GM18873 (cell line): ENCODE results near the gene CEP83.

Experiments used
- ATAC-seq: cut with Tn5 transposase; IDR thresholded peaks from one replicate; pipeline ENCODE4 v1.9.1; 2021; ENCODE audit warnings: mild to moderate bottlenecking, moderate library complexity, moderate number of reproducible peaks; ENCODE audit not compliant: unreplicated experiment, low FRiP score

The CEP83 gene

DNA sequence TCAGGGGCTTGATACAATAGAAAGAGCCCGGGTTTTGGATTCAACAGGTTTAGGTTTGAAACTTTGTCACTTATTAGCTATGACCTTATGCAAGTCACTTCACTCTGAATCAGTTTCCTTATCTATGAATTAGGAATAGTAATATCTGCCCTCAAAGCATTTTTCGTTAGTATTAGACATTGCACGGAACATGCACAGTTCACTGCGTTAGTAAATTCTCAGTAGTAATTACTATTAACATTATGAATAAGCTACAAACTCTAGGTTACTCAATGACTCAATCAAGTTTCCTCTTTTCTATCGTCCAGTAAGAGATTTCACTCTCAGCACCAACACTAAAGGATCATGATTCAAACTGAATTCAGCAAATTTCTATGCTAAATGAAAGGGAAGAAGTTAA is 150.3 kb downstream of the CEP83 start:
- ATAC-seq = peak; percentile 76

DNA sequence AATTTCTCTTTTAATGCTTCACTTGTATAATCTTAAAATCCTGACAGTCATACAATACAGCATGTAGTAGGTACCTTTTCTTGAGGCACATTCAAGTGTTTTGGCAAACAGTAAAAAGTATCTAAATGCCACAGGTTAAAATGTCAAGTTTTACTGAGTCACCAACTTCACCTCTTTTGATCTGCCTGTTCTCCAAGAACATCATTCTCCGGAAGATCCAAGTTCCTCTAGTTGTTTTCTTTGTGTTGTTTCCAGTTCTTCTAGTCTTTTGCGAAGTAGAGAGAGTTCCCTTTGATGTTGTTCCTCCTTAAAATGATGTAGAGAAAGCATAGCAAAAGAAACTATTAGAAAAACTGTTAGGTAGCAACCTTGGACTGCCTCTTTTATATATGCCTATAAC is 151.1 kb downstream of the CEP83 start:
- ATAC-seq = no peak

DNA sequence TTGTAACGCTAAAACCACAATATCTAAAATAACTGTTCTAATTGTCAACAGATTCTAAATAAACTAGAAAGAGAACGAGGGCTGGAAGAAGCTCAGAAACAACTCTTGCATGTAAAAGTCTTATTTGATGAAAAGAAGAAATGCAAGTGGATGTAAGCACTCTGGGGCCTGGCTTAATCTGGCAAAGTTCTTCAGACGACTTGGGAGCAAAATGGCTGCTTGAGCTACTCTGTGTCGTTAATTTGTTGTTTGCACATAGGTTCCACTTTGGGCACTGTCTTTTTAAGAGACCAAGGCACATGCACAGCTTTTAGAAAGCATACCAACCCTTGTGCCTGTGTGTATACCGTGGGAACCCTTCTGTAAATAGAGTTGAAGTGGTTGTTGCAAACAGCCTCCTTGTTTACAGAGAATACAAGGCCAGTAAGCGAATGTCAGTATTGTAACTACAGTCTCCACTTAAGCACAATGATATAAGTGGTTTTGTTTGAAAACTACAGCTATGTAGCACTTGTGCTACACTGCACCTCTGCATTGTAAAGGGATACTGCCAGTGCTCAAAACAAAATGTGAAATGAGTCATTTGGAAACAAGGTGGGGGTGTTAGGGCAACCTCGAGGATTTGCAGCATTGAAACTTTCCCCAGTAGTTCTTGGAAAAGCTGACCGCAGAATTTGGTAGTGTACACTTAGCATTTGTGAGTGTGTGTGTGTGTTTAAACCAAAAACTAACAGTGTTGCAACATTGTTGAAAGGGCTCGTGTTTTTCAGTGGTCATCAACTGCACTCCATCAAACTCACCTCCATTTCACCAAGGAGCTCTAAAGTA is 154.3 kb downstream of the CEP83 start:
- ATAC-seq = no peak

DNA sequence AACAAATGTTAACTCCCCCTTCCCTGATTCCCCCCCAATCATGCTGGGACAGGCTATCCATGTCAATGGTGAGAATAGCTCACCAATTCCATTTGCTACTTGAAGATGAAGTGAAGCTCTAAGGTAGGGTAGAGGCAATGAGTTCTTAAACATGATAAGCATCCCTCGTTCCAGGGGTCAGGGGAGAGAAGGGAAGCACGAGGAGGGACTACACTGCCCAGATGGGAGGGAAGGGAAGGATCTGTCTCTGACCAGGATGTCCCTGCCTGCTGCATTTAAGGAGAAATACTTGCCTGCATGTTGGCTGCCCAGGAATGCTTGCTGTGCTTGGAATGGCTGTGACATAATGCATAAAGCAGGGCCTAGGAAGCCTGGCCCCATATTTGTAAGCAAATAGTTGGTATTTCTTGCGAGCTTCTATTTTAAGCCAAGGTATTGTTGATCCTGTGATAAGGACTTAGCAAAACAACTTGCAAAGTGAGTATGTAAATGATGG is 155.1 kb downstream of the CEP83 start:
- no peak for ATAC-seq

DNA sequence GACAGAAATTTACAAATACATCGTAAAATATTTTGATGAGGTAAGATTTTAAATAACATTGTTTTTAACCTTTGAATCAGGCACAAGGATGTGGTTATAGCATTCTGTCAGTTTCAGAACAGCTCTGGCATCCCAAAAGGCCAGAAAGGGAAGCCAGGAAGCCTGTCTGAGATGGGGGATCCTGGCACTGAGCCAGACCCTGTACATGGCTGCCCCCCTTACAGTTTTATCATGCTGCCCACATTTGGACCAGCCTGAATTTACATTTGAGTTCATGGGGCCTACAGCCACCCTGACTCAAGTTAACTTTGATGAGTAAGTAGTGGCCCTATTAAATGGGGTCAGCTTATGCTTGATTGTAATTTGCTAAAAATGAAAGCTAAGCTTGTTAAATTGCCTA is 155.7 kb downstream of the CEP83 start:
- no peak for ATAC-seq

DNA sequence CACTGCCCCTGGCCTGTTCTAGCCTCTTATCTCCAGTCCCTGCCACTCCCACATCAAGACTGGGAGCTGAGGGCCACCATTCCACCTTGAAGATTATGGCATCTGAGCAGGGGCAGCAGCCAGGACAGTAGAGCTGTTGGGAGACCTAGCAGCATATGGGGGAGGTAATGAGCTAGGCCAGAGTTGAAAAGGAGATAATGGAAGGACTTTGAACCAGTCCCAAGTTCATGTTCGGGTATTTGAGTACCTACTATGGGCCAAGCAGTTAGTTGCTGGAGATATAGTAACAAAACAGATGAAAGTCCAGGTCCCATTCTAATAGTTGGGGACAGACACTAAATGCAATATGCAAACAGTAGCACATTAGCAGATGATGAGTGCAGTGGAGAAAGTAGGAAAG is 159.8 kb downstream of the CEP83 start:
- ATAC-seq = no peak

DNA sequence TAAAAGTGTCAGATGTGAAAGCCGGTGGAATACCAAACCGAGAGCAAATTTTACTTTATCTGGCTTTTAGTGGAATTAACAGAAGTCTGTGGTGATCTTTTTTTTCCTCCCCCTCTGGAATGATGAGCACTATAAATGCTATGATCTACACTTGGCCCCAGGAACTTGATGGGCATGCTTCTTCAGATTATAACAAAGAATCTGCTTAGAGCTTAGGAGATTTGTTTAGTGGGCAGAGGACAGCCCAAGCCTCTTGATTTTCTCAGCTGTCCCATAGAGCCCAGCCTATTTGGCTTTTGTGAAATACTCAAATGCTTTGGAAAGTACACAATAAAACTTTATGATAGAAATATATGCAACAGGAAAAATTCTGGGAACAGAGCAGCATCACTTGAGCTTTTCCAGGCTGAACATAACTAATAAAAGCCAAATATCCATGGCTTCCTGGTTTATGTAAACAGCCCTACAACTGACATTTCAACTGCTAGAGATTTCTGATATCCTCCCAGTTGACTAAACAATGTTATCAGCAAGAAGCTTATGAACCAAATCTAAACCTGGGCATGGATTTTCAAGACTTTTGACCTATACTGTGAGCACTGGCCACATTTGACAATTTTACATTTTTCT is 161.7 kb downstream of the CEP83 start:
- no peak for ATAC-seq

DNA sequence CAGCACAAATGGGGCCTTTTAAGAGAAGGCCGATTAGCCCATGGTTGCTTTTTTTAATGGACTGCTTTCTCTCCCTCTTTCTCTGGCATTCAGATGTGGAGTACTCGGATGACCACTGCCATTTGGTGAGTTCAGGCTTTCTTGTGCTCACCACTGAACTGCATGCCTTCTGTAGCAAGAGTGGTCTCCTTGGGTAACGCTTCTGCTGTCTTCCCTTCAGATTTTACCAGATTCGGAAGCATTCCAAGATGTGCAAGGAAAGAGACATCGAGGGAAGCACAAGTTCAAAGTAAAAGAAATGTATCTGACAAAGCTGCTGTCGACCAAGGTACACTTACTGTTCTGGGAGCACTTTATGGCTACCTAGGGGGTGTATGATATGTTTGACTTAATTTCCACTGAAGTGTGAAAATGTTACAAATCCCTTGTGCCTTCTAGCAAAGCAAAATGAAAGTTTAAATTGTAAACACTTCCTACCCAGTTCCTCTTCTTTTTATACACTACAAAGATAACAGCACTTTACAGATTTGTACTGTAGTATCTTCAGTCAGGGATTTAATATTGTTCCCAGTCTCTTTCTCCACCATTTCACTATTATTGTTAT is 162.5 kb downstream of the CEP83 start:
- ATAC-seq = no peak

DNA sequence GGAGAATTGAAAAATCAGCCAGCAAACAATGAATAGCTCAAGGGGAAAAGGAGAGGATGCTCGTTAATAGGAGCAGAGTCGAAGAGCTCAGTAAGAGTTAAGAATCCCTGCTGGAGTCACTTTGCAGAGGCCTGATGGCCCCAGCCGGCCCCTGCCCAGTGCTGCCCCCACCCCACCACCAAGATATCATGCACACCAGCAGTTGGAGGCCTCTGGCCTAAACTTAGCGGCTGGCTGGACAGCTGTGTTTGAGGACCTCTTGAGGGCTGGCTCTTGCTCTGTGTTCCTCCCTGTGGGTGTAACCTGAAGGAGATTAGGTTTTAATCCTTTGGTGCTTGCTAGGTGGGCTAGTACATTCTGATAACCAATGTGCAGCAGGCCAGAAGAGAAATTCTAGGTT is 169.3 kb downstream of the CEP83 start:
- no peak for ATAC-seq

DNA sequence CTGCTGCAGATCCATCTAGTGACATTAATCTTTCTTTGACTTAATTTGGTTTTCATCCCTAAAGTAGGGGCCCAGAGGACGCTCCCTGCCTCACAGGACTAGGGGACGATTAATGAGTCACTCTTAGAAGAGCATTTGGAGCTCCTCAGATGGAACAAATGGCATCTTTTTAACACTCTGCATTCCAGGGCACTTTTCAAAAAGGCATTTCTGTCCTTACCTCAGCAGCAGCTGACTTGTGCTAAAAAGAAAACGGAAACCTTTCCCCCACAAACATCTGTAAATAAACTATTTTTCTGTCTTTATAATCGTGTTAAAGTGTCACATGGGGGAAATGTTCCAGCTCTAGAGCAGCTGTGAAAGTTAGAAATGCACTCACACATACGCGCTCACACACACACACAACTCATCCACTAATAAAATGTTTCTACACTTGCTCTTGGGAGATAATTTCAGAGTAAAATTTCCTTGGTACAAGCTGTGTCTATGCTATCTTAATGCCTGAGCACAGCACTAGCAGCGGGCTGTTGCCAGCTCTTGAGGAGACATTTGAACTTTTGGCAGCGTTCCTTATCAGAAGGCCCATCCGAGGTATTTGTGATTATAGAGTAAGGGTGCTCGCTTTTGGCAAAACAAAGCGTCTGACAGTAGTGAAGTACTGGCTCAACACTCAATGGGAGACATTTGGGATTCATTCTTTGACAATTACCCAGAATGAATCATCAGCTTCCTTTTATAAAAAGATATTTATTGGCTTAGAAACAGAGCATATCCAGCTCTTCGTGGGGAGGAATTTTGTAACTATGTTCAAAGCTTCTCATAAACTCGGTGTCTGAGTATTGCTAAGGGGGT is 170.0 kb downstream of the CEP83 start:
- ATAC-seq = no peak

DNA sequence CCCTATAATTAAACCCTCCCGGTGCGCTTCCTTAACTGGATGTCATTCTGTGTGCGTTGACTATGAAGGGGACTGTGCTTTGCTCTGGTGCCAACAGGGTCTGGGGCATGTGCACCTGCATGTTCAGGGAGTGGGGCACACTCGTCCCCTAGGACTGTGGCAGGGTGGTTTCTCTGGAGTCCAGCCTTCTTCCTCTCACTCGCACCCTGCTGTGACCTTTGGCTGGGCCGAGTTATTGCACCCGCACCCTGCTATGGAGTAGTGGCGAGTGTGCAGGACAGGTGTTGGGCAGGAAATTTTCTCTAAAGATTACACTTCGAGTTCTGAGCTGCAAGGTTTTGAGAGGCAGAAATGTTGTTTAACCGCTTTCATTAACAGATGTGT is 172.4 kb downstream of the CEP83 start:
- no peak for ATAC-seq

DNA sequence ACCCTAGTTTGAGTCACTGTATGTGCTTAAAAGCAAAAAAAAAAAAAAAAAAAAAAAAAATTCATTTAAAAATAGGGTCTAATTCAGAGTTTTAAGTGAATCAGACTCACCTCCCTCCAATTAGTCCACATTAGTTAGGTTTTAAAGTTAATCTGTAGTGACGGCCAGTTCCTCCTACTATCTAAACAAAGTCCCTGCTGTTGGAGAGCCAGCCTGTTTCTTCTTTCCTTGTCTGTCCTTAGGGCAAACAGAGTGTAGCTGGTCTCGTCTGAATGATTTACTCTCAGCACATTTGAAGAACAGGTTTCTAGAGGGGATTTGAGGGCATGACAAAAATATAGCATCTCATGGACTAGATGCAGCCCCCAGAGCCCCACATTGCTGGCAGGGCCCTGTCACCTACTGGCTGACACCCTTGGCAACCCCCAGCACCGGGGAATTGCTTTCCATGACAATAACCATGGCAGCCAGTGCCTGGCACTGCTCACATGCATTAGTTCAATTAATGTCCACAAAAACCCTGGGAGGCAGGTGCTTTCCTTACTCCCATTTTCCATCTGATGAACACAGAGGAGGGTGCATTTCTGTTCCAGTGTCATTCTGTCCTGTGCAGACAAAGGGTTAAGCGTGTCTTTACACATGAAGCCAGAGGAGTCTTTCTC is 173.0 kb downstream of the CEP83 start:
- ATAC-seq = no peak

DNA sequence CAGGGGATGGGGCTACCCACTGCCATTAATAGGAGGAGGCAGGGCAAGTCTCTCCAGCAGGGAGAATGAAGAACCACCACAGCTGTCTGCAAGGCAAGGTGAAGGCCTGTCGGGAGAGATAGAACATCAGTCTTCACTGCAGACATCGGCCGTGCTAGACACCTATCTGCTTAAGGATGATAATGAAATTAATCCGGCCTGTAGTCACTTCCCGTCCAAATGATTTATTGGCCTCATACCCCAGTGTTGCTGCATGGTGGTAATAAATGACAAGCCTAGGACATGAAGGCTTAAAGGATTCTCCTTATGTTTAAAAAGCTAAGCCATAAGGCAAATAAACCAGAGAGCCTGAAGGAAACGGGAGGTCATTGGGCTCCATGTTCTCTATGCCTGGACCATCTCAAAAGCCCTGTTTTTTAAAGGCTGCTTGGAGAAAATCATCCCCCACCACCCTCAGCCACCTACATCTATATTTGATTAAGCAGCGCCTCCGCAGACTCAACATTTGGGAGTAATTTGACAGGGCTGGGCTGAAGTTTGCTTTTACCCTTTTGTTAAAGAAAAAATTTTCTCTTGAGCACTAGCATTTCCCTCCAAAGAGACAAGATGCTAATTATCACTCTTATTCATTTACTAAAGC is 173.6 kb downstream of the CEP83 start:
- no peak for ATAC-seq

DNA sequence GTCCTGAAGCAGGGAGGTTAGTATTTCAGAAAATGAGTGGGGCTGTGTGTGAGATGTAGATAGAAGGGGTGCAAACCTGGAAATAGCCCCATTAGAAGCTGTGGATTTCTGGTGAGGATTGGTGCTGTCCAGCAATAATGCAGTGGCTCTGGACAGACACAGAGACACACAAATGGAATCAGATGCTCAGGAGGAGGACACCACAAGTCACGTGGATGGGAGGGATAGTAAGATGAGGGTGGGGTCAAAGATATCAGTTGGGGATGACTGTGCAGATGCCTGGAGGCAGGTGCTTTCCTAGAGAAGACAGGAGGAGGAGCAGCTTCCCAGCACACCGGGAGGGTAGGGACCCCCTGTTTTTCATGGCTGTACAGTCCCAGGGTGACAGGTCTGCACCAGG is 174.8 kb downstream of the CEP83 start:
- no peak for ATAC-seq

DNA sequence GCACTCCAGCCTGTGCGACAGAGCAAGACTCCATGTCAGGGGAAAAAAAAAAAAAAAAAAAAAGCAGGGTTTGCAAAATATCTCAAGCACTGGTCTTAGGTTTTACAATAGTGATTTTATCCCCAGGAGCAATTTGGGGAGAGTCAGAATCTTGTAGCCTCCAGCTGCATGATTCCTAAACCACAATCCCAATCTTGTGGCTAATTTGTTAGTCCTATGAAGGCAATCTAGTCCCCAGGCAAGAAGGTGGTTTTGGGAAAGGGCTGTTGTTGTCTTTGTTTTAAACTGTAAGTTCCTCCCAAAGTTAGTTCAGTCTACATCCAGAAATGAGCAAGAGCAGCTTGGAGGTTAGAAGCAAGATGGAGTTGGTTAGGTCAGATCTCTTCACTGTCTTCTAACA is 175.6 kb downstream of the CEP83 start:
- ATAC-seq = no peak

DNA sequence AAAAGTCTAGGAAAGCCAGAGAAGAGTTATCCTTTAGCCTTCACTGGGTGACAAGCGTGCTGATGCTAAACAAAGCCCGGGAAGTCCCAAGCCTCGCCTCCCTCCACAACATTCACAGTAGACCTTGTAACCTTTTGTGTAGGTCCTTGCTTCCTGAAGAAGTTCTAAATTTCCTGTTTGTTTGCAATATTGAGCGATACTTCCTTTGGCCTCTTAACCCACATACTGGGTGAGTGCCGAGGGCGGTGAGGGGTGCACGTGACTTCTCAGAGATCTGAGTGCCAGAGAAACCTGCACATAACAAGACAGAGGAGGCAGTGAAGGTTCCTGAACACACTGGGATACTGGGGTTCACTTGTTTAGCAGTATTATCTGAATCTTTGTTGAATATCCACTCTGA is 177.0 kb downstream of the CEP83 start:
- no peak for ATAC-seq

DNA sequence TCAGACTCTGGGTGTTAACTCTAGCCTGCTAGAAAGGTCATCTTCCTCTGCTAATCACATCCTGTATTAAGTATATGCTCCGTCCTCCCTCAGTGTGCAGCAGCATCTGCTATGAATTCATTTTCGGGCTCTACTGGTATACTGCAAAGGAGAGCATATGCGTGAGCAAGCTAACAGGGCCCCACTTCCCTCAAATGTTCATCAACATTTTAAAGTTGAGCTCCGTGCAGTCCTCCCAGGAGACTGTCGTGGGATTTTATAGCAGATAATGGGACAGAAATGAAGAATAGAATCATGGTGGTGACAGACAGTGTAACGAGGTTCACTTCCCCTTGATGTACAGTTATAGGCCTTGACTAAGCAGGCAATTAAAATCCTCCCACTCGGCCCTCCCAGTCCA is 179.6 kb downstream of the CEP83 start:
- ATAC-seq = no peak

DNA sequence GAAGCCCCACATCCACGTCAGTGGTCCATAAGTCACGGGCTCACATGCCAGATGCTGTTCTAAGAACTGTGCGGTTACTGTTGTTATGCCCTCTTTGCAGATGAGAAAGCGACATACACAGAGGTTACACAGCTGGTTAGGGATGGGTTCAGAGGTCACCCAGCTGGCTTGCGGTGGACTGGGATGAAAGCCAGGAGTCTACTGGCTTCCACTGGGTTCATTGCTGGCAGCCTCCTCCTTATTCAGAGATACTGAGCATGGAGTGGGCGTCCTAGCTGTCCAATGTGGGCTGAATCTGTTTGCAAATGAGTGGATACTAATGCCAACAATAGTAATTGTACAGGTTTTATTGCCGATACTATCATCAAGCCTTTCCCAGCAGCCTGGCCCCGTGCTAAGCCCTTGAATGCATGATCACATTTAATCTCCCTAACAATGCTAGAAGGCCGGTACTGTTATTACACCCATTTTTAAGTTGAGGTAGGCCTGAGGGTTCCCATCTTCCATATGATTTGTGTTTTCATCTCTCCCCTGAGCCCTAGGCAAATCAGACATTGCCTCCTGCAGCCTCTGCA is 182.2 kb downstream of the CEP83 start:
- no peak for ATAC-seq

DNA sequence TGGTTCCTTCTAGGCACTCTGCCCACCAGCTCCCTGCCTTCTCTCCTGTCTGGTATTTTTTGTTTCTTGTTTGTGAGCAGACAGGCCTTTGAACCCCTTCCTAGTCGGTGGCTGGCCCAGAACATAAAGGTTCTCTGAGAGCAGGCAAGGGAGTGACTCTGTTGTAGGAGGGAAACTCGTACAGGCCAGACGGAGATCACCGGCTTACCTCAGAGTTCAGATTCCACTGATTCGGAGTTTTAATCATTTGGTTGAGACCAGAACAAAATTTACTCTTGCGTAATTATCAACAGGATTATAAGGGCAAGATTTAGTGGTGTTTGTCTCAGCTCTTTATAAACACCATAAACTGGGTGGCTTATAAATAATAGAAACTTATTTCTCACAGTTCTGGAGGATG is 182.9 kb downstream of the CEP83 start:
- ATAC-seq = no peak
